NCI-H226 (cell line): ENCODE measurements around the gene PRB4.
"Not testable (repeated sequence)": the region's sequence is repeated elsewhere in the genome, so short reads cannot be mapped to it uniquely, and the experiment has no call there.

Source experiments
- DNase-seq: peaks from one replicate; pipeline ENCODE4 v3.0.0-alpha.2; 2015

The PRB4 gene

DNA sequence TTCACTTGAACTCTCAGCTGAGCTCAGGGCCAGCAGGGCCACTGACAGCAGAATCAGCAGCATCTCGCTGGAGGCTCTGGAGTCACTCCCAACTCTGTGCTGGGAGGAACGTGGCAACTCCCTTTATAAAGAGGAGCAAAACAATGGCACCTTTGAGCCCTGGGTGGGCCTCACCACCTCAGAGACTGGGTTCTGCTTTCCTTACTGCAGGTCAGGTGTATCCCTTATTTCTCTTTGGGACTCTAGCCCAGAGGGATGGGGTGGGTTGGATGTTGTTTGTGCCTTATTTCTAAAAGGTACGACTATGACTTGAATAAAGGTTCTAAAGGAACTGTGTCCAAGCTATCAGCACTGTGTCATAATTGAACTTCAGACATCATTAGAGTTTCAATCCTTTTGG is at the start of gene PRB4:
Gene PRB4 (minus strand): TSS at position 101 of the 400 bp plus-strand sequence. CDS start 38 bp downstream, at position 63.
- DNase-seq = no peak

DNA sequence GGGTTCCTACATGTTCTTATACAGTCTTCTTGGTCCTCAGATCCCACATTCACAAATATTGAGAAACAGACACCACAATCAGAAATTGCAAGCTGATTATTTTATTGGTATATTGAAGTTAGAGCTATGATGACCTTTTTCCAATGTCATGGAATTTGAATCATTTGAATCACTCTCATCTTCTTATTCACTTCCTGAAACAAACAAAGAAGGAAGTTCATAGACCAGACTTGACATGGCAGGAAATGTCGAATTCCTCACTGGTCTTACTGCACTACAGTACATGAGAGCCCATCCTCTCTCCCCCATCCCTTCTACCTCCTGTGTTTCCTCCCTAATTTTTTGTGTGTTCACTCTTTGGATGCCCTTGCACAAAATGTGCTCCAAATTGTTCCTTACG is 41.5 kb upstream of the PRB4 start:
- DNase-seq = not testable (repeated sequence)

DNA sequence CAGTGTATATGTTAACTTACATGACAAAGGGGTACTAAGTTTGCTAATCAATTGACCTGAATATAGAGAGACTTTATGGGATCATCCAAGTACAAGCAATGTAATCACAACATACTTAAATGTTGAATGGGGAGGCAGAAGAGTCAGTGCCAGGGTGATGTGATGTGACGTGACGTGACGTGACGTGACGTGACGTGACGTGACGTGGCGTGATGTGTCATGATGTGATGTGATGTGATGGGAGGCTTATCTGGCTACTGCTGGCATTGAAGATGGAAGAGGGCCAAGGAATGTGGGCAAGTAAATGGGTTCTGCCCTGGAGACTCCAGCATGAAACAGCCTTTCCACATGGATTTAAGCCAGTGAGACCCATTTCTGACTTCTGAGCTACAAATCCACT is 38.2 kb upstream of the PRB4 start:
- DNase-seq = no peak

DNA sequence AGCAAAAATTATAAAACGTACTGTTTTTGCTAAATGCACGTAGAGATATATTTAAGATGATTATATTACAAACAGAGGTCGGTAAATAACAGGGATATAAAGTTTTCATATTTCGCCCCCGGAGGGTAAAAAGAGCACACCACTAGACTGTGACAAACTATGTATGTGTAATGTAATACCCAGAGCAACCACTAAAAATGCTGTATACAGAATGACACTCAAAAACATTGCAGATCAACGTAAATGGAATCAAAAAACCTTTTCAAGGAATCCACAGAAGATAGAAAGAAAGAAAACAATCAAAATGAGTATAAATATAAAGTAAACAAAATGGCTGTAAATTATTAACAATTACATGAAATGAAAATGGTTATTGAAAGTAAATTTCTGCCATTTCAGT is 37.6 kb upstream of the PRB4 start:
- no peak for DNase-seq

DNA sequence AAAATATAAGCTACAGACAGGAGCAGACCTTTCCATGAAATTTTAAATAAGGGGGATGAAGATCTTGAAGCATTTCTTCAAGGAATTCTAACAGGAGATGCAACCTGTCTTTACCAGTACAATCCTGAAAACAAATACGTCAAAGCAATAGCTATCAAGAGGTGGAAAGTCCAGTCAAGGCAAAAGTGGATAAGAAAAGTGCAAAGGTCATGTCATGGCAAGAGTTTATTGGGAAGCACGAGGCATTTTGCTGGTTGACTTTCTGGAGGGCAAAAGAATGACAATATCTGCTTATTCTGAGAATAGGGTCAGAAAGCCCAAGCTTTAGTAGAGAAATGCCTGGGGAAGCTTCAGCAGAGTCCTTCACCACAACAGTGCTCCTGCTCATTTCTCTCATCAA is 34.3 kb upstream of the PRB4 start:
- no peak for DNase-seq

DNA sequence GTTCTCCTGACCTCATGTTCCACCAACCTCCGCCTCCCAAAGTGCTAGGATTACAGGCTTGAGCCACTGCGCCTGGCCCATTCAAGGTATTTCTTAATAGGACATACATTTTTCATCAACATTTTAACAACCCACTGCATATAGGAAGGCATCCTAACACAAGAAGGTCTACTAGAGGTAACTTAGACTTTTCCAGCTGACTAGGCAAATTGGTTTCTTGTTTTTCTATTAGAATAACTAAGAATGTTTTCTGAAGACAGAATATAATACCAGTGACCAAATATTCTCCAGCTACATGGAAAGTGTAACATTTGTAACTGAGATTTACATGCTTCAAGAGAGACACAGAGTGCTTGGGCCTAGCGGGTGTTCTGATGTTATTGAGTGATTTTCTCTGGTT is 14.2 kb upstream of the PRB4 start:
- DNase-seq = no peak

DNA sequence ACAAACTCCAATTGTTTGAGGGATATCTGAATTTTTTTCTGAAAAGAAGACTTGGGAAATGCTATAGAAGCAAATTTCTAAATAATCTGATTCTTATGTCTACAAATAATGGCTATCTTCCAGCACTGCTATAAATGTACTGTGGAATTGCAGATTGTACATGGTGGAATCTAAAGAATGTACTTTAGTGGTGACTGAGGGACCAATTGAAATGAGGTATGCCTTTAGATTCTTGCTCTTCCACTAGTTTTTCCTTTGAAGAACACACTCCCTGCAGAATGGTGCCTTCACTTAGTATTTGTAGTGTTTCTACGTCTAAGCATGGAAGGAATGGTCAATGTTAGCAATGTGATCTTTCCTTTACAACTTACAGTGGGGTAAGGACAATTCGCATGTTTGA is 11.7 kb upstream of the PRB4 start:
- peak; percentile 37 for DNase-seq

DNA sequence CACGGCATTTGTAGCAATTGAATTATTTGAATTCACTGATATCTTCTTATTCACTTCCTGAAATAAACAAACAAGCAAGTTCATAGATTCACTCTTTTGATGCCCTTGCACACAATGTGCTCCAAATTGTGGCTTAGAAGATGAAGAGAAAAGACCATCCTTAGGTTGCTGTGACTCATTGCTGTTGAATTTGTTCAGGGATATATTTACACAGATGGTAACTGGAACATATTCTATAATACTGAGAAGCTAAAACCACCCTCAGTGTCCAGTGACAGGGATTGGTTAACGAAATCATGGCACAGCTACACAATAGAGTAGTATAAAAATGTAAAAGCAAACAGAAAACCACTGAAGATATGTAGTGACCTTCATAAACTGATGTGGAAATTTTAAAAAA is 3.1 kb downstream of the PRB4 start:
- DNase-seq = no peak

DNA sequence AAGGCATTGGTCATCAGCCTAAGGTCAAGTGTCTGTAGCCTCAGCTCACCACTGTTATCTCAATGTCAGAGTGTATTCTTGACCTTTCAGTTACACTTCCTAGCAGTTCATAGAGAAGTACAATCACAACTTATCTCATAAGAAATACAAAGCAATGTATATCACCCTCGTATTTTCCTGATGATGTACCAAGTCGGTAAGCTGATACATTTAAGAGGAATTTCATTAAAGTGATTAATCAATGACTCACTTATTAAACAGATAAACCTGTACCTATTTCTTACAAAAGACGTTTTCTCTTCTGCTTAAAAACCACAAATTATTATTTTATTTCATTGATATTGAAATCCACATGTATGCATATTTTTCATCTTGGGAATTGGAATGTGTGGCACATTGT is 36.8 kb downstream of the PRB4 start:
- DNase-seq = no peak

DNA sequence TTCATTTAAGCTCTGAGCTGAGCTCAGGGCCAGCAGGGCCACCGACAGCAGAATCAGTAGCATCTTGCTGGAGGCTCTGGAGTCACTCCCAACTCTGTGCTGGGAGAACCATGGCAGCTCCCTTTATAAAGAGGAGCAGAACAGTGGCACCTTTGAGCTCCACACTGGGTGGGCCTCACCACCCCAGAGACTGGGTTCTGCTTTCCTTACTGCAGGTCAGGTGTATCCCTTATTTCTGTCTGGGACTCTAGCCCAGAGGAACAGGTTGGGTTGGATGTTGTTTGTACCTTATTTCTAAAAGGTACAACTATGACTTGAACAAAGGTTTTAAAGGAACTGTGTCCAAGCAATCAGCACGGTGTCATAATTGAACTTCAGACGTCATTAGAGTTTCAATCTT is 40.6 kb downstream of the PRB4 start, which contains the start of gene PRB3:
Gene PRB3 (minus strand): TSS at position 101 of the 400 bp plus-strand sequence. CDS start 38 bp downstream, at position 63.
- no peak for DNase-seq

DNA sequence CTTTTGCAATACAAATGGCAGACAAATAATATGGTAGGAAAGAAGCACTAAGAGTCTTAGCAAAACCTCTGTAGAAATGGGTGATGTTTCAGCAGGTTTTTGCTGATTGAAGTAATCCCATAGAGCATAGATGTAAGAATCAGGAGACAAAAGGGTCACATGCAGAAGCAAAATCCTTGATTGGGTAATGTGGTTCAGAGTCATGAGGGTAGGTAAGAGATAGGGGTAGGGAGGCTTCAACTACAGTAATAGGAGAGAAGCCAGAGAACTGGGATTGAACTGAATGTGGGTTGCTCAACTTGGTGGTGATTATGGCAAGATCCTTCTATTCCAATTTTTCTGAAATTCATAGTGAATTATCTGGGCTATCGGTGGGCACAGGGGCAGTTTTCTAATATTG is 45.7 kb downstream of the PRB4 start:
- DNase-seq = no peak
